ENCODE measurements around the gene TACO1. TPM values are rescaled to one million over a fixed set of nuclear protein-coding genes. Genes with fewer than 3 reads are reported as not detected.

The TACO1 gene
- total RNA-seq, 1 donor from 2014 or later: 16.1 TPM

DNA sequence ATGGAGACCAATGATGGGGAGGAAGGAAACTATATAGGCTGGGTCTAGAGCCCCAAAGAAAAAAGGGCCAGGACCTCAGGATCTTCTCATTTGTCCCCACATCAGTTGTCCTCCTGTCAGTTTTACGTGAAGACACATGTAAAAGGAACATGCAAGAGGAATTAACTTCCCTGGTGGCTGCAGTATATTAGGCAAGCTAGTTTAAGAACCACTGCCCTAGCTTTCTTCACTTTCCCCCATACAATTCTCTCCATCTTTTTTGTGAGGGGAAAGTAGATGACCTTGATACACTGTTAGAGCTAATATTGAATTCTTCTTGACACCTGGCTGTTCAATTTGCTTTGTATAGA lies 23.8 kb downstream of the TACO1 start:
- Histone ChIP-seq H3K27ac (no peak overlapping the region), H3K36me3 (peaks cover 8% of the 10 kb centered on the region), H3K4me1 (peaks cover 51% of the 10 kb centered on the region), H3K27me3 (no peaks in the 10 kb centered on the region), H3K4me3 (peak overlapping the region; percentile 78), H3K9me3 (no peaks in the 10 kb centered on the region)
- ATAC-seq (no peak), DNase-seq (no peak)
- intact Hi-C loops (cut with DNase I): no loop called here
- TF ChIP-seq, protein P1, sequence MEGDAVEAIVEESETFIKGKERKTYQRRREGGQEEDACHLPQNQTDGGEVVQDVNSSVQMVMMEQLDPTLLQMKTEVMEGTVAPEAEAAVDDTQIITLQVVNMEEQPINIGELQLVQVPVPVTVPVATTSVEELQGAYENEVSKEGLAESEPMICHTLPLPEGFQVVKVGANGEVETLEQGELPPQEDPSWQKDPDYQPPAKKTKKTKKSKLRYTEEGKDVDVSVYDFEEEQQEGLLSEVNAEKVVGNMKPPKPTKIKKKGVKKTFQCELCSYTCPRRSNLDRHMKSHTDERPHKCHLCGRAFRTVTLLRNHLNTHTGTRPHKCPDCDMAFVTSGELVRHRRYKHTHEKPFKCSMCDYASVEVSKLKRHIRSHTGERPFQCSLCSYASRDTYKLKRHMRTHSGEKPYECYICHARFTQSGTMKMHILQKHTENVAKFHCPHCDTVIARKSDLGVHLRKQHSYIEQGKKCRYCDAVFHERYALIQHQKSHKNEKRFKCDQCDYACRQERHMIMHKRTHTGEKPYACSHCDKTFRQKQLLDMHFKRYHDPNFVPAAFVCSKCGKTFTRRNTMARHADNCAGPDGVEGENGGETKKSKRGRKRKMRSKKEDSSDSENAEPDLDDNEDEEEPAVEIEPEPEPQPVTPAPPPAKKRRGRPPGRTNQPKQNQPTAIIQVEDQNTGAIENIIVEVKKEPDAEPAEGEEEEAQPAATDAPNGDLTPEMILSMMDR (IDR thresholded peaks at IDR 0.05): no peak

DNA sequence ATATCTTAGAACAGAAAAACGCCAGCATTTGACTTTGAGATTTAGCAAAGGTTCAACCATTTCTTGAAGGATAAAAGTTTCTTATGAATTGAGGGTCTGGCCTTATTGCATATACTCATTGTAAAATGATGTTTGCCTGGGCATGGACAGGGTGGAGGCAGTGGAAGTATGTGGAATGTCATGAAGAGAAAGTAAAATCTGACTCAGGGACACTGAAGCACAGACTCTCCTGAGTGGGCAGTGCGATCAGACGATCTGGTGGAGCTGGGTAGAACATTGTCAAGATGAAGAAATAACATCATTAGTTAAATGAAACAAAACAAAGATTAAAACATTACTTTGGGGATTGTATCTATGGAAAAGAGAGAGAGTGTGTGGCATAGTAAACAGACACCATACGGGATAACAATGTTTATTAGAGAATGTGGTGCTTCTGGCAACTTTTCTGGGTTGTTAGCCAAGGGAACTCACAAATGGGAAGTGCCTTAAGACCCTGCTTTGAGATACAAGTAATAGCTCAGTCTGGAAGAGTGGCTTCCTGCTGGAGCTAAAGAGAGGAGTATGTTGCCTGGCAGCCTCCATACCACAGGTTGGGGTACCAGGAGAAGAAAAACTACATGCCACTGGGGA lies 26.0 kb downstream of the TACO1 start:
- DNase-seq (no peak), ATAC-seq (no peak)
- intact Hi-C loops (cut with DNase I): no loop called here
- Histone ChIP-seq H3K36me3 (peaks cover 8% of the 10 kb centered on the region), H3K4me3 (no peak overlapping the region), H3K4me1 (peaks cover 61% of the 10 kb centered on the region), H3K27ac (peak overlapping the region; percentile 7), H3K27me3 (no peaks in the 10 kb centered on the region), H3K9me3 (no peaks in the 10 kb centered on the region)
- TF ChIP-seq, protein P1 (IDR thresholded peaks at IDR 0.05): no peak

DNA sequence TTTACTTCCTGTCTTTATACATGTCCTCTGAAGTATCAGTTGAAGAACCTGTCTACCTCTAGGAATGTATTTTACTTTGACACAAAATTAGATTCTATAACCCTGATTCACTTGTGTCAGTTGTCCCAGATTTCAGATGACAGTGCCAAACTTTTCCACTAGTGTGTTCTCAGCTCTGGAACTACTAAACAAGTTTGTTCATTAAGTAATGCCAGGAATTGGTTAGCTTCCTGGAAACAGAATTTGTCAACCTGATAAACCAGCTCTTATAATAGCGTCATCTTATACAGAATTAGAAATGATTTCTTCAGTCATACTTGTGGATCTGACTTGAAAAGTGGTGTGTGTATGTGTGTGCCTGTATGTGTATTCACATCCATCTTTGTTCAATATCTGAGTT lies 28.9 kb downstream of the TACO1 start:
- intact Hi-C loops (cut with DNase I): no loop called here
- Histone ChIP-seq H3K4me1 (peaks cover 62% of the 10 kb centered on the region), H3K36me3 (peaks cover 31% of the 10 kb centered on the region), H3K27me3 (no peaks in the 10 kb centered on the region), H3K4me3 (no peak overlapping the region), H3K27ac (peak overlapping the region; percentile 38), H3K9me3 (no peaks in the 10 kb centered on the region)
- peak; percentile 37 for ATAC-seq
- DNase-seq: no peak
- TF ChIP-seq, protein P1 (IDR thresholded peaks at IDR 0.05): no peak

DNA sequence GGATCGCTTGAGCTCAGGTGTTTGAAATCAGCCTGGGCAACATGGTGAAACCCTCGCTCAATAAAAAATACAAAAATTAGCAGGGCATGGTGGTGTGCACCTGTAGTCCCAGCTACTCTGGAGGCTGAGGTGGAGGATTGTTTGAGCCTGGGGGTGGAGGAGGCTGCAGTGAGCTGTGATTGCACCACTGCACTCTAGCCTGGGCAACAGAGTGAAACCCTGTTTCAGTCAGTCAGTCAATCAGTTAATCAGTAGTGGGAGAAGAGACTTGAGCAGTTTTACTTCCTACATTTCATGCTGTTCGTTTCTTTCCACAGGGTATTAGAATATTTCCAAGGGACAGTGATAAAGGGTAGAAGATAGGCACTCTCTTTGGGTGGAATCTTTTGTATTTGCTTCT lies 30.4 kb downstream of the TACO1 start:
- no peak overlapping the region for H3K27ac ChIP-seq

DNA sequence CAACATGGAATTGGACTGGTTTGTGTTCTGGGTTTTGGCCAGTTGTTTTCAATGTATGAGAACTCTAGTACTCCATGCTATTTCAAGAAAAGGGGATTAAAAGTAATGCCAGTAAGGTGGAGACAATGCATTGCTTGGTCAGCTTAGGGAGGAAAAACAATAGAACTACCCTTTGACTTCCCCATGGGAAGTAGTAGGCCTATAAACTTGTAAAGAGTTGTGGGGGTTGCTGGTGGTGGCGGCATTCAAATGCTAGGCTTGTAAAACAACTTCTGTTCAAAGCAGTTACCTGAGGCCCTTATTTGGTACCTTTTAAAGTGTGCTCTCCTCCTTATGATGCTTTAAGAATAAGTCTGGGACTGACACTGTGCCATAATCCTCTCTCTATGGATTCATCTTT lies 30.9 kb downstream of the TACO1 start:
- Histone ChIP-seq H3K9me3 (no peaks in the 10 kb centered on the region), H3K4me1 (peaks cover 51% of the 10 kb centered on the region), H3K4me3 (no peak overlapping the region), H3K27ac (no peak overlapping the region), H3K27me3 (no peaks in the 10 kb centered on the region), H3K36me3 (peaks cover 49% of the 10 kb centered on the region)
- intact Hi-C loops (cut with DNase I): no loop called here
- TF ChIP-seq, protein P1 (IDR thresholded peaks at IDR 0.05): no peak
- ATAC-seq (no peak), DNase-seq (no peak)

More for the DNA sequence above, 30.4 kb downstream of the TACO1 start:
- Histone ChIP-seq H3K4me1 (peaks cover 55% of the 10 kb centered on the region), H3K27me3 (no peaks in the 10 kb centered on the region), H3K36me3 (peaks cover 43% of the 10 kb centered on the region), H3K9me3 (no peaks in the 10 kb centered on the region), H3K4me3 (no peak overlapping the region)
- ATAC-seq: no peak
- TF ChIP-seq, protein P1 (IDR thresholded peaks at IDR 0.05): no peak
- intact Hi-C loops (cut with DNase I): no loop called here
- DNase-seq: no peak

DNA sequence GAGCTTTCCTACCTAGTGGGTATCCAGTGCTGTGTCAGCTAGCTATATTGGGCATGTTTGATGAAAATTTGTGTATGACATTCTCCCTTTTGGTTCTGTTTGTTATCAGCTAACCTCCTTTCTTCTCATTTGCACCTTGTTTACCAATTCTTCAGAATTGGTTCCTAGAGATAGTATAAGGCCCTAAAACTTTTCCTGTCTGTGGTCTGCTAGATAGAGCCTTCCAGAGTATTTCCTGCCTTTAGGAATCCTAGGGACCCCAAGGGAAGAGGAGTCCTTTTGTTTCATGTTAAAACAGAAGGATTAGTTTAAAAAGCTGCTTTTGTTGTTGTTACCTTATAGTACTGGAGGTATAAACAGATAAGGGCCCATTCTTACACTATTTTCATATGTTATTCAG lies 33.0 kb downstream of the TACO1 start:
- peaks cover 36% of the 10 kb centered on the region for H3K4me1 ChIP-seq
- no peaks in the 10 kb centered on the region for H3K27me3 ChIP-seq
- peaks cover 65% of the 10 kb centered on the region for H3K36me3 ChIP-seq
- no peak for ATAC-seq
- DNase-seq: no peak
- H3K27ac ChIP-seq: peak overlapping the region; percentile 48
- no peak overlapping the region for H3K4me3 ChIP-seq
- intact Hi-C loops (cut with DNase I): no loop called here
- TF ChIP-seq, protein P1 (IDR thresholded peaks at IDR 0.05): no peak
- no peaks in the 10 kb centered on the region for H3K9me3 ChIP-seq
